BLaER1 (cell line): ENCODE results near the gene CCDC191.

Experiments used
- H3K27ac ChIP-seq: shearing (Covaris generic); formaldehyde crosslinking; 2 replicates; pipeline ENCODE4 v1.8.1; 2022
- H3K27me3 ChIP-seq: shearing (Covaris generic); formaldehyde crosslinking; 2 replicates; pipeline ENCODE4 v1.8.1; 2022
- H3K36me3 ChIP-seq: shearing (Covaris generic); formaldehyde crosslinking; 2 replicates; pipeline ENCODE4 v1.8.1; 2022
- H3K4me1 ChIP-seq: shearing (Covaris generic); formaldehyde crosslinking; 2 replicates; pipeline ENCODE4 v1.8.1; 2022
- H3K4me2 ChIP-seq: shearing (Covaris generic); formaldehyde crosslinking; 2 replicates; pipeline ENCODE4 v1.8.1; 2022
- H3K4me3 ChIP-seq: shearing (Covaris generic); formaldehyde crosslinking; 2 replicates; pipeline ENCODE4 v1.8.1; 2022
- H3K9ac ChIP-seq: shearing (Covaris generic); formaldehyde crosslinking; 2 replicates; pipeline ENCODE4 v1.8.1; 2022
- H3K9me3 ChIP-seq: shearing (Covaris generic); formaldehyde crosslinking; 2 replicates; pipeline ENCODE4 v1.8.1; 2022
- H4K20me1 ChIP-seq: shearing (Covaris generic); formaldehyde crosslinking; 2 replicates; pipeline ENCODE4 v1.8.1; 2022
- Cebpa-rat ChIP-seq: shearing (Covaris generic); IDR thresholded peaks from 2 replicates; pipeline ENCODE4 v1.8.1; 2022

Gene CCDC191

GRCh38 chr3:113948015-113948917 is 108.1 kb downstream of the CCDC191 start:
- 0 out of 2 replicates have a peak, but pooled peaks cover 7% of the 10 kb centered on the region for H4K20me1 ChIP-seq
- no peaks in the 10 kb centered on the region; the same call in 1 of the 2 replicates for H3K36me3 ChIP-seq
- H3K4me2 ChIP-seq: peak overlapping the region; percentile 99
- peak overlapping the region; percentile 15; the same call in 1 of the 2 replicates for H3K27ac ChIP-seq
- TF ChIP-seq Cebpa-rat: no peak
- H3K4me3 ChIP-seq: peak overlapping the region; percentile 83
- H3K4me1 ChIP-seq: peaks cover 18% of the 10 kb centered on the region
- peak overlapping the region; percentile 62 for H3K9ac ChIP-seq
- H3K27me3 ChIP-seq: peaks cover 17% of the 10 kb centered on the region
- no peaks in the 10 kb centered on the region for H3K9me3 ChIP-seq

GRCh38 chr3:113947372-113948014 is 108.8 kb downstream of the CCDC191 start, which contains the start of gene ZDHHC23:
Gene ZDHHC23, plus strand, starts transcription at chr3:113948013. Its CDS starts 790 bp downstream, at chr3:113948803.
- TF ChIP-seq Cebpa-rat: no peak
- peak within 1 kb of the TSS; percentile 83 for H3K4me3 ChIP-seq
- H3K9me3 ChIP-seq: no peaks in the 10 kb centered on the region
- H3K27me3 ChIP-seq: peaks cover 17% of the 10 kb centered on the region
- peaks cover 13% of the 10 kb centered on the region for H3K4me1 ChIP-seq
- peak within 1 kb of the TSS; percentile 62 for H3K9ac ChIP-seq
- H3K27ac ChIP-seq: peak within 1 kb of the TSS; percentile 15; the same call in 1 of the 2 replicates
- H3K4me2 ChIP-seq: peak within 1 kb of the TSS; percentile 99
- 0 out of 2 replicates have a peak, but pooled peaks cover 7% of the 10 kb centered on the region for H4K20me1 ChIP-seq
- no peaks in the 10 kb centered on the region; the same call in 1 of the 2 replicates for H3K36me3 ChIP-seq

- Histone ChIP-seq H3K9me3 (no peaks in the 10 kb centered on the region), H3K4me2 (peak overlapping the region; percentile 99), H3K9ac (no peak overlapping the region), H3K36me3 (no peaks in the 10 kb centered on the region; the same call in 1 of the 2 replicates), H3K27ac (no peak overlapping the region), H3K4me3 (peak overlapping the region; percentile 83), H3K4me1 (peaks cover 13% of the 10 kb centered on the region), H3K27me3 (peaks cover 17% of the 10 kb centered on the region), H4K20me1 (0 out of 2 replicates have a peak, but pooled peaks cover 7% of the 10 kb centered on the region)
- TF ChIP-seq Cebpa-rat: no peak
Observed at GRCh38 chr3:113946831-113947230, 109.5 kb downstream of the CCDC191 start.

GRCh38 chr3:113927556-113927955 is 128.8 kb downstream of the CCDC191 start:
- peak overlapping the region; percentile 25; the same call in 1 of the 2 replicates for H3K4me2 ChIP-seq

GRCh38 chr3:113914646-113915045 is 141.7 kb downstream of the CCDC191 start:
- Histone ChIP-seq H3K27me3 (no peaks in the 10 kb centered on the region), H3K4me3 (no peak overlapping the region), H3K4me2 (no peak overlapping the region), H3K9me3 (no peaks in the 10 kb centered on the region), H3K4me1 (no peaks in the 10 kb centered on the region), H3K9ac (no peak overlapping the region), H3K27ac (no peak overlapping the region), H4K20me1 (no peaks in the 10 kb centered on the region), H3K36me3 (no peaks in the 10 kb centered on the region)
- no peak for TF ChIP-seq Cebpa-rat

More at GRCh38 chr3:113927556-113927955, 128.8 kb downstream of the CCDC191 start:
- Histone ChIP-seq H3K4me3 (no peak overlapping the region), H3K27ac (no peak overlapping the region), H3K27me3 (no peaks in the 10 kb centered on the region), H3K4me1 (peaks cover 8% of the 10 kb centered on the region), H3K9ac (no peak overlapping the region), H3K36me3 (no peaks in the 10 kb centered on the region), H4K20me1 (no peaks in the 10 kb centered on the region), H3K9me3 (peaks cover 15% of the 10 kb centered on the region; the same call in 1 of the 2 replicates)
- no peak for TF ChIP-seq Cebpa-rat
